Fibroblast of lung (primary cell): ENCODE results near the gene CCT6A.

Source experiments
- CTCF ChIP-seq, 2 donors: IDR thresholded peaks in 1 of 2; conservative IDR thresholded peaks in 1 of 2; 1 replicate in 1 of 2; 2 replicates in 1 of 2; pipeline ENCODE4 v1.5.1; 2011 to 2012; ENCODE audit warnings: low read length in 2 of 2, control low read depth in 1 of 2, inconsistent platforms in 1 of 2, low read depth in 1 of 2, mild to moderate bottlenecking in 1 of 2
- EZH2 ChIP-seq: IDR thresholded peaks from 2 replicates; pipeline ENCODE4 v1.5.1; 2012; ENCODE audit warnings: low read length, control low read depth, mild to moderate bottlenecking; ENCODE audit errors: missing control alignments

DNA sequence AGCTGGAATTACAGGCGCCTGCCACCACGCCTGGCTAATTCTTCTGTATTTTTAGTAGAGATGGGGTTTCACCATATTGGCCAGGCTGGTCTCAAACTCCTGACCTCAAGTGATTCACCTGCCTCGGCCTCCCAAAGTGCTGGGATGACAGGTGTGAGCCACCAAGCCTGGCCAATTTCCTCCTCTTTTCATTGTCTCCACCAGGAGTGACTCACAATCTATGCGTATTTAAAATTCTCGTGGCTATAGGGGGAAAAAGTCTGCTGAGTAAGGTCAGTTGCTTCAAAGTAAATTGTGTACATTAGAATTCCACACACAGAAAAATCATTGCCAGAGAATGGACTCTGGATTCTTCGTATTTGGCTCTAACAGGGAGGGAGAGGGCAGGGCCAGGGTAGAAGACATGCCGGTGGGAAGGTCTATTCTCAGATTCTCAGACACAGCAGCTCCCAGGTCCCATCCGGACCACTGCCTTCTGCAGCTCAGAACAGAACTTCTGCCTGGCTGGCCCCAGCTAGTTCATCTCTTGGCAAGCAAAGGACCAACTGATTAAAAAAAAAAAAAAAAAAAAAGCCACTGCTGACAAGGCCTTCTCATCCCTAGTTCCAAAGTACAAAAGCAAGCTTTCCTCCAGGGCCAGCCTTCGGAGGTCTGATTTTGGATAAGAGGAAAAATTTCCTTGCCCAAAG lies 22.5 kb upstream of the CCT6A start:
- TF ChIP-seq CTCF (conservative IDR thresholded peaks at IDR 0.05 in 1 of 2, IDR thresholded peaks at IDR 0.05 in 1 of 2; ENCODE audit: low read depth in 1 of 2, low read length in 2 of 2) = no peak
- no peak for TF ChIP-seq EZH2
